Upper lobe of left lung (tissue), 4 donors: ENCODE results near the gene YAE1.

Experiments used
- CTCF ChIP-seq, 6 experiments: fragments of 450-650 bp in 4 of 6; fragments of 200-600 bp in 2 of 6; sonication (generic) in 2 of 6; IDR thresholded peaks; one replicate each; pipeline ENCODE4 v1.5.1; 2016 to 2019; ENCODE audit warnings: antibody characterized with exemption in 6 of 6
- EP300 ChIP-seq, 4 donors: sonication (generic); formaldehyde crosslinking; IDR thresholded peaks; one replicate each; pipeline ENCODE4 v1.5.1; 2017; ENCODE audit warnings: antibody characterized with exemption in 4 of 4, control low read depth in 2 of 4

- TF ChIP-seq CTCF (IDR thresholded peaks at IDR 0.05) (no peak), EP300 (IDR thresholded peaks at IDR 0.05) (no peak)
Observed at GRCh38 chr7:39620486-39620885, 54.3 kb downstream of the YAE1 start.
